Psoas muscle (tissue), 8 donors: Measurements from ENCODE around the gene OR52N2. TPM values are rescaled to one million over a fixed set of nuclear protein-coding genes. Genes with fewer than 3 reads are reported as not detected.

ENCODE experiments used
- ATAC-seq, 4 donors: fragments of 200-7000 bp; cut with Tn5 transposase; one replicate each; pipeline ENCODE4 v1.9.1; 2020; ENCODE audit warnings: moderate library complexity in 3 of 4, mild to moderate bottlenecking in 2 of 4
- DNase-seq, 2 donors: peaks; one replicate each; pipeline ENCODE4 v3.0.0-alpha.2; 2020
- H3K27ac ChIP-seq: fragments of 200-600 bp; one replicate; pipeline ENCODE4 v1.8.0; 2022
- H3K27me3 ChIP-seq, 3 donors: fragments of 200-600 bp in 1 of 3; one replicate each; pipeline versions ENCODE4 v1.6.1 to v1.8.0; 2013 to 2022; ENCODE audit warnings: low read length in 2 of 3, mild to moderate bottlenecking in 2 of 3, moderate library complexity in 1 of 3; ENCODE audit not compliant: insufficient read depth in 3 of 3
- H3K36me3 ChIP-seq, 2 donors: fragments of 200-600 bp in 1 of 2; one replicate each; pipeline versions ENCODE4 v1.6.1 to v1.8.0; 2013 to 2022; ENCODE audit warnings: low read depth in 1 of 2, mild to moderate bottlenecking in 1 of 2, moderate library complexity in 1 of 2; ENCODE audit not compliant: insufficient read depth in 1 of 2
- H3K4me1 ChIP-seq: fragments of 200-600 bp; one replicate; pipeline ENCODE4 v1.8.0; 2022
- H3K4me3 ChIP-seq: fragments of 200-600 bp; one replicate; pipeline ENCODE4 v1.8.0; 2022; ENCODE audit warnings: mild to moderate bottlenecking
- H3K9me3 ChIP-seq: fragments of 200-600 bp; one replicate; pipeline ENCODE4 v1.8.0; 2022
- CTCF ChIP-seq: fragments of 200-600 bp; IDR thresholded peaks from one replicate; pipeline ENCODE4 v1.8.0; 2022; ENCODE audit warnings: antibody characterized with exemption
- WGBS, 3 donors: extraction: QIAGEN DNeasy Blood & Tissue Kit; methylation state at CpG; one replicate each; pipeline versions ENCODE4 v1.1.6 to v1.1.7; 2013; 5-methylcytosine and 5-hydroxymethylcytosine counted together
- intact Hi-C, 2 donors: fragments of 100-400 bp; cut with DNase I; formaldehyde crosslinking; loops; one replicate each; pipeline versions ENCODE4 v1.11.0 to v1.14.2; 2022
- polyA plus RNA-seq, 3 donors: library from polyadenylated mRNA; stranded (reverse); fragments of 200-250 nt; gene quantifications; one replicate each; pipeline ENCODE4 v1.2.3, GENCODE V29; 2013
- total RNA-seq, 4 donors: library from RNA; stranded (reverse); fragmentation: NEBNext Ultra II Directional in 2 of 4; extraction: Animal tissue kit (Norgen Biotek cat#: 25700) in 2 of 4; gene quantifications; one replicate each; pipeline versions ENCODE4 v1.2.1 to v1.2.4, GENCODE V29; 2021 to 2023
- donor health status: healthy with polysubstance abuse.
- donor health status: DM: no; HTN: no; CAD: no; lungs with moderate emphysema.
- donor health status: Bipolar disorder and iron deficiency.
- donor health status: healthy.
- donor health status: DM: yes; HTN: yes; CAD: no.
- donor health status: DM: no; HTN: no; CAD: no.
- donor health status: DM: no; HTN: no; CAD: no.
- donor health status: DM: yes; HTN: yes; CAD: no.

The OR52N2 gene
- total and polyA plus RNA-seq, 7 donors = not detected

- no peaks in the 10 kb centered on the region for H3K27me3 ChIP-seq
- intact Hi-C loops = loop anchor here in 1 of 2 donors (10.0 kb wide), 1 partner anchor 1734 kb away; no protein-coding TSS in a partner anchor
- 95 to 98% (median 97%) methylated on average over 1 of the region's 1 CpG for WGBS, 3 donors
- ATAC-seq (no peak), DNase-seq (no peak)
- no peak overlapping the region for H3K27ac ChIP-seq
- peaks cover 6% of the 10 kb centered on the region for H3K9me3 ChIP-seq
- H3K4me3 ChIP-seq = no peak overlapping the region
- no peak for TF ChIP-seq CTCF
- no peaks in the 10 kb centered on the region for H3K36me3 ChIP-seq
- no peaks in the 10 kb centered on the region for H3K4me1 ChIP-seq
Measured at GRCh38 chr11:5851002-5851401, 42.3 kb downstream of the OR52N2 start.

GRCh38 chr11:5857590-5857989 lies 48.9 kb downstream of the OR52N2 start, which contains the start of gene OR52E8:
Gene OR52E8 (minus strand): TSS chr11:5857690. CDS start chr11:5857690, 0 bp downstream.
- Histone ChIP-seq H3K27me3 (no peaks in the 10 kb centered on the region), H3K4me3 (no peak within 1 kb of the TSS), H3K36me3 (no peaks in the 10 kb centered on the region), H3K27ac (no peak within 1 kb of the TSS), H3K9me3 (peaks cover 6% of the 10 kb centered on the region), H3K4me1 (no peaks in the 10 kb centered on the region)
- 93 to 95% (median 94%) methylated on average over 3 of the region's 3 CpGs for WGBS, 3 donors
- TF ChIP-seq CTCF = no peak
- DNase-seq (no peak), ATAC-seq (no peak)
- intact Hi-C loops = loop anchor here in 1 of 2 donors (10.0 kb wide), 1 partner anchor 1727 kb away; no protein-coding TSS in a partner anchor

- no peak for DNase-seq
- intact Hi-C loops = no loop called here
- H3K27me3 ChIP-seq = no peaks in the 10 kb centered on the region
- no peak for ATAC-seq
- 64 to 74% (median 72%) methylated on average over 2 of the region's 2 CpGs for WGBS, 3 donors
- no peak overlapping the region for H3K27ac ChIP-seq
- no peaks in the 10 kb centered on the region for H3K36me3 ChIP-seq
- H3K4me3 ChIP-seq = no peak overlapping the region
- H3K9me3 ChIP-seq = peaks cover 3% of the 10 kb centered on the region
- H3K4me1 ChIP-seq = no peaks in the 10 kb centered on the region
- TF ChIP-seq CTCF = no peak
Measured at GRCh38 chr11:5865826-5866225, 57.1 kb downstream of the OR52N2 start.

Other genes starting within 250 kb of the OR52N2 start
- gene OR52B6, start 228.0 kb upstream of the OR52N2 start, total RNA-seq = not detected
- not detected for gene OR52B6, start 228.0 kb upstream of the OR52N2 start, polyA plus RNA-seq
- gene TRIM6, start 212.3 kb upstream of the OR52N2 start, total RNA-seq = under 1 TPM in 3 of 4 donors, not detected in 1; 0.44 to 0.78 (median 0.77) TPM
- under 1 TPM; 0.26 to 0.36 (median 0.28) TPM for gene TRIM6, start 212.3 kb upstream of the OR52N2 start, polyA plus RNA-seq
- 1 to 10 TPM in 1 of 4 donors, under 1 TPM in 3; 0.48 to 1.3 (median 0.89) TPM for gene TRIM34, start 183.9 kb upstream of the OR52N2 start, total RNA-seq
- under 1 TPM; 0.55 to 0.79 (median 0.67) TPM for gene TRIM34, start 183.9 kb upstream of the OR52N2 start, polyA plus RNA-seq
- 1 to 10 TPM; 1.1 to 6.3 (median 3.0) TPM for gene TRIM5, start 123.8 kb upstream of the OR52N2 start, total RNA-seq
- 1 to 10 TPM in 2 of 3 donors, under 1 TPM in 1; 0.98 to 2.6 (median 1.6) TPM for gene TRIM5, start 123.8 kb upstream of the OR52N2 start, polyA plus RNA-seq
- 10 to 100 TPM in 1 of 4 donors, 1 to 10 TPM in 3; 6.2 to 12.4 (median 7.9) TPM for gene TRIM22, start 119.1 kb upstream of the OR52N2 start, total RNA-seq
- gene TRIM22, start 119.1 kb upstream of the OR52N2 start, polyA plus RNA-seq = 1 to 10 TPM; 5.1 to 5.6 (median 5.5) TPM
- gene OR56B1, start 72.5 kb upstream of the OR52N2 start, total RNA-seq = not detected
- not detected for gene OR56B1, start 72.5 kb upstream of the OR52N2 start, polyA plus RNA-seq
- gene OR52N4, start 54.7 kb upstream of the OR52N2 start, total RNA-seq = not detected
- gene OR52N4, start 54.7 kb upstream of the OR52N2 start, polyA plus RNA-seq = not detected
- gene OR52N5, start 25.6 kb upstream of the OR52N2 start, total RNA-seq = not detected
- not detected for gene OR52N5, start 25.6 kb upstream of the OR52N2 start, polyA plus RNA-seq
- gene OR52N1, start 17.7 kb upstream of the OR52N2 start, total RNA-seq = not detected
- not detected for gene OR52N1, start 17.7 kb upstream of the OR52N2 start, polyA plus RNA-seq
- not detected for gene OR52E6, start 33.0 kb downstream of the OR52N2 start, total RNA-seq
- gene OR52E6, start 33.0 kb downstream of the OR52N2 start, polyA plus RNA-seq = not detected
- not detected for gene OR52E8, start 48.8 kb downstream of the OR52N2 start, total RNA-seq
- gene OR52E8, start 48.8 kb downstream of the OR52N2 start, polyA plus RNA-seq = not detected
- gene OR52E4, start 71.7 kb downstream of the OR52N2 start, total RNA-seq = not detected
- gene OR52E4, start 71.7 kb downstream of the OR52N2 start, polyA plus RNA-seq = not detected
- not detected for gene OR52E5, start 84.3 kb downstream of the OR52N2 start, total RNA-seq
- gene OR52E5, start 84.3 kb downstream of the OR52N2 start, polyA plus RNA-seq = not detected
- gene OR56A3, start 133.3 kb downstream of the OR52N2 start, total RNA-seq = not detected
- not detected for gene OR56A3, start 133.3 kb downstream of the OR52N2 start, polyA plus RNA-seq
- not detected for gene OR56A5, start 159.6 kb downstream of the OR52N2 start, total RNA-seq
- not detected for gene OR56A5, start 159.6 kb downstream of the OR52N2 start, polyA plus RNA-seq
- not detected for gene OR52L1, start 178.1 kb downstream of the OR52N2 start, total RNA-seq
- not detected for gene OR52L1, start 178.1 kb downstream of the OR52N2 start, polyA plus RNA-seq
- not detected for gene OR56A4, start 198.0 kb downstream of the OR52N2 start, total RNA-seq
- gene OR56A4, start 198.0 kb downstream of the OR52N2 start, polyA plus RNA-seq = not detected
- not detected for gene OR56A1, start 221.8 kb downstream of the OR52N2 start, total RNA-seq
- not detected for gene OR56A1, start 221.8 kb downstream of the OR52N2 start, polyA plus RNA-seq